NCI-H82 treated with DMSO at 0.1 percent for 48 hours (cell line): ENCODE measurements around the gene LDHA.
"Not testable (repeated sequence)": the region's sequence is repeated elsewhere in the genome, so short reads cannot be mapped to it uniquely, and the experiment has no call there.

Experiments
- DNase-seq: peaks from one replicate; lab custom pipeline; 2025; ENCODE audit not compliant: unreplicated experiment; lab: John Stamatoyannopoulos, UW

LDHA gene

GRCh38 chr11:18393581-18394274 is 635 bp upstream of the LDHA start:
- no peak for DNase-seq

- no peak for DNase-seq
Measured at GRCh38 chr11:18394928-18395734, 768 bp downstream of the LDHA start.

DNA sequence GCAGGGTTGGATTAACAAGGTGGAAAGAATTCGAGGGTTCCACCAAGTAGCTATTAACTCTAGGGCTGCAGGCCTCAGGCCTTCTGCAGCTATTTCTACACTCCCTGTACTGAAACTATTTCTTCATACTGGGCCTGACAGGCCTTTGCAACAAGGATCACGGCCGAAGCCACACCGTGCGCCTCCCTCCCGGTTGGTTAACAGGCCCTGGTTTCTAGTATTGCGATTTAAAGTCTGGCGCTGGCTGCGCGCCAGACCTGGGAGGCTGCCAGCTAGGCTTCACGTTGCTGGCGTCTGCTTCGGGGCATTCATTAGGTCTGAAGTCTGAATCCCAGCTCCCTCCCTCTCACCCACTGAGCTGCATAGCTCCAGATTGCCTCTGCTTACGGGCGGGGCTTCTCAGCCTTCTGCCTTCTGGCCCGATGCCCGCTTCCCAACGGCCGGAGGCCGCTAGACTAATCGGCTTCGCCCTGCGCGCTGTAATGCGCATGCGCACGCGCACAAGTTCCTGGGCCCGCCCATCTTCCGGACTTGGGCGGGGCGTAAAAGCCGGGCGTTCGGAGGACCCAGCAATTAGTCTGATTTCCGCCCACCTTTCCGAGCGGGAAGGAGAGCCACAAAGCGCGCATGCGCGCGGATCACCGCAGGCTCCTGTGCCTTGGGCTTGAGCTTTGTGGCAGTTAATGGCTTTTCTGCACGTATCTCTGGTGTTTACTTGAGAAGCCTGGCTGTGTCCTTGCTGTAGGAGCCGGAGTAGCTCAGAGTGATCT is 1.6 kb downstream of the LDHA start:
- peak; percentile 94 for DNase-seq

DNA sequence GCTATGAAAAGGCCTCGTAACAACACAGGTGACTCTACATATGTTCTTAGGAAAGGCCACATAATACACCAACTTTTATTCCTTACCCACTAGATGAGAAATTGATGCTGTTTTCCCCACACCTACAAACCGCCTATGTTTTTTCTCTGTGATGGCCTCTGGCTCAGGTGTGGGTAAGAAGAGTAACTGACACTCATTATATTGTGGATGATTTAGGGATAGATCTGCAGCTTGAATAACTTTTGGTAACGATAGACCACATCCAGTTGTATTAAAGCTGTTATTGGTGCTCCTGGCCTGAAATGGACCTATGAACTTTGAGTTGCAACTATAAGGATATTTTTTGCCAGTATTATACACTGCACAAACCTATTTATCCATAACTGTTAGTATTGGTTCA is 3.6 kb downstream of the LDHA start:
- no peak for DNase-seq

- not testable (repeated sequence) for DNase-seq
Measured at GRCh38 chr11:18401077-18401476, 6.7 kb downstream of the LDHA start.

DNA sequence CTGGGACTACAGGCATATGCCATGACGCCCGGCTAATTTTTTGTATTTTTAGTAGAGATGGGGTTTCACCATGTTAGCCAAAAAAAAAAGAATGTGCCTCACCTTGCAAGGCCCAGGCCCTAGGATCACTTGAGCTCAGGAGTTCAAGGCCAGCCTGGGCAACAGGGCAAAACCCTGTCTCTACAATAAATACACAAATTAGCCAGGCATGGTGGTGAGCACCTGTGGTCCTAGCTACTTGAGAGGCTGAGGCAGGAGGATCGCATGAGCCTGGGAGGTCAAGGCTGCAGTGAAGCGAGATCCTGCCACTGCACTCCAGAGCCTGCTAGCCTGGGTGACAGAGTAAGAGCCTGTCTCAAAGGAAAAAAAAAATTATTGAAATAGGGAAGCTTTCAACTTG is 9.7 kb downstream of the LDHA start:
- no peak for DNase-seq

- DNase-seq: not testable (repeated sequence)
Measured at GRCh38 chr11:18407400-18407799, 13.0 kb downstream of the LDHA start.

GRCh38 chr11:18408558-18409291 is 14.4 kb downstream of the LDHA start:
- no peak for DNase-seq

DNA sequence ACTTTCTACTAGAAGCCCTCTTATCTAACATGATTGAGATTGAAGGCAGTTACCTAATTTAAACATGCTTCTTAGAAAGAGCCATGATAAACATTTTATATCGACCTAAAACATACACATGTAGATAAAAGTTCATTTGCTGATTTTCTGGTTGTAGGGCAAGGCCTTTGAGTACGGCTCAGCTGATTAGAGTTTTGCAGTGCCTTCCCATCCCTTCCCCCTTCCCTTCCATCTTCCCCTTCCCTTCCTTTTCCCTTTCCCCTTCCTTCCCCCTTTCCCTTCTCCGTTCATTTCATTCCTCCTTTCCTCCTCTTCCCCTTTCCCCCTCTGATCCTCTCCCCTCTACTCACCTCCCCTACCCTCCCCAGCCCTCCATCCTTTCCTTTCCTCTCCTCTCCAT is 22.1 kb downstream of the LDHA start:
- no peak for DNase-seq

DNA sequence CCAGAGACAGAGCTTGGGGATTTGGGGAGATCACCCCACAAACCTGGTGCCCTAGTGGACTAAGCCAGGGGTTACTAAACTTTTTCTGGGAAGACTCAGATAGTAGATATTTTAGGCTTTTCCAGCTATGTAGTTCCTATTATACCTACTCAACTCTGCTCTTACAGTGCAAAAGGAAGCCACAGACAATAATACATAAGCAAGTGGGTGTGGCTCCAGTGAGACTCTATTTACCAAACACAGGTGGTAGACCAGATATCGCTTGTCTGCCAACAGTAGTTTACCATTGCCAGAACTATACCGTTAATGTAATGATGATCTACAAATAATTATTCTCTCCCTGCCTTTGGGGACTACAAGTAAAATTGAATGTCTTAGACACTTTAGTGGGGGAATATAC is 24.7 kb downstream of the LDHA start:
- no peak for DNase-seq

- no peak for DNase-seq
Measured at GRCh38 chr11:18420067-18420466, 25.7 kb downstream of the LDHA start.

- DNase-seq: no peak
Measured at GRCh38 chr11:18427240-18427639, 32.9 kb downstream of the LDHA start.

DNA sequence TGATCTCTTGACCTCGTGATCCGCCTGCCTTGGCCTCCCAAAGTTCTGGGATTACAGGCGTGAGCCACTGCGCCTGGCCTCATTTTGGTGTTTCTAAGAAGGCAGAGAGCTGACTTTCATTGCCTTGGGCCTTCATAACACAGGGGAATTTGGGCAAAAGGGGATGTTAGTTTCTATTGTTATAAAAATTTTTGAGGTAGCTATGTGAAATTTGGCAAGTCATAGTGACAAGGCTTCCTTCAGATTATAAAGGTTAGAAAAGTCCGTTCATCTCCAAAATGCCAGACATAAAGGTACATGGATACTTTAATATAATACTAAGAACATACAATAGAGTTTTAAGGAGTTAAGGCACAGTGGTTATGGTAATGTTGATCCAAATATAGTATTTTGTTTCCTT is 35.0 kb downstream of the LDHA start:
- no peak for DNase-seq

GRCh38 chr11:18438691-18439090 is 44.3 kb downstream of the LDHA start:
- no peak for DNase-seq

DNA sequence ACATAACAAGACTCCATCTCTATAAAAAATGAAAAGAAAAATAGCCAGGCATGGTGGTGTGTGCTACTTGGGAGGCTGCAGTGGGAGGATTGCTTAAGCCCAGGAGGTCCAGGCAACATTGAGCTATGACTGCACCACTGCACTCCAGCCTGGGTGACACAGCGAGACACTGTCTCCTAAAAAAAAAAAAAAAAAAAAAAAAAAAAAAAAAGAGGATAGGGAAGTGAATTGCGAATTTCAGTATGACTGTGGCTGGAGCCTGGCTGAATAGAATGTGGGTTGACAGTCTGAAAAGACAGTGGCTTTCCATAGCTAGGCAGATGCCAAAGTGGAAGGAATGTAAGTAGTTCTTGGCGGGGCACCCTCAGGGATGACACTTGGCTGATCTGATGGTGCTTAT is 54.9 kb downstream of the LDHA start:
- DNase-seq: no peak

GRCh38 chr11:18452927-18453326 is 58.6 kb downstream of the LDHA start:
- DNase-seq: no peak

DNA sequence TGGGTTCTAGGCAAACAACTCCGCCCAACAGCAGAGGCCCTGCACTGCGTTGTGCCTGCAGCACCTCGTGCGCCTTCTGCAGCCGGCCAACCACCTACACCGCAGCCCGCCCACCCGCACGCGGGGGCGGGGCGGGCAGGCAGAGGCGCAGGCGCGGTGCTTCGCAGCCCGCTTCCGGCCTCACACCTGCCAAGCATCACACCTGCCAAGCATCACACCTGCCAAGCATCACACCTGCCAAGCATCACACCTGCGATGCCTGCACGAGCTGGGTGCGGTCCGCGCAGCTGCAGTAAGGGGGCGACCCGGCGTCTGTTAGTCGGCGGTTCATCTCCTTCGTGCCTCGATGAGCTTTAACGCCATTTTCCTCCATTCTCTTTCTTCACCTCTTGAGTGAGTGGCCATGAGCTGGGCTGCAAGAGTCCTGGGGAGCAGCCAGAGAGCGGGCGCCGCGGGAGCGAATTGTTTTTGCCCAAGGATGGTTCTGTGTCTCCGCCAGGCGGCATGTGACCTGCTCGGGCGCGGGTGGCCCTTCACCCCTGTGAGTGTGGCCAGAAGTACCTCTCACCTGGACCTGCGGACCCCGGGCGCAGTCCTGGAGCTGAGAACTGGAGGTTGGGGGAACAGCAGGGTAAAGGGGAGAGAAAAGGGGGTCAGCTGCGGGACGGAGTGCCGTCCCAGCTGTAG is 61.5 kb downstream of the LDHA start, which contains the start of gene LDHAL6A:
LDHAL6A (plus strand) TSS at position 171 of the 687 bp plus-strand sequence. CDS start 825 bp downstream, outside the sequence.
- no peak for DNase-seq

GRCh38 chr11:18457450-18457849 is 63.1 kb downstream of the LDHA start:
- DNase-seq: no peak
